ENCODE measurements around the gene CHL1. TPM values are rescaled to one million over a fixed set of nuclear protein-coding genes. Genes with fewer than 3 reads are reported as not detected.

The CHL1 gene
- total RNA-seq, 1 donor from 2014 or later = 9.9 TPM

DNA sequence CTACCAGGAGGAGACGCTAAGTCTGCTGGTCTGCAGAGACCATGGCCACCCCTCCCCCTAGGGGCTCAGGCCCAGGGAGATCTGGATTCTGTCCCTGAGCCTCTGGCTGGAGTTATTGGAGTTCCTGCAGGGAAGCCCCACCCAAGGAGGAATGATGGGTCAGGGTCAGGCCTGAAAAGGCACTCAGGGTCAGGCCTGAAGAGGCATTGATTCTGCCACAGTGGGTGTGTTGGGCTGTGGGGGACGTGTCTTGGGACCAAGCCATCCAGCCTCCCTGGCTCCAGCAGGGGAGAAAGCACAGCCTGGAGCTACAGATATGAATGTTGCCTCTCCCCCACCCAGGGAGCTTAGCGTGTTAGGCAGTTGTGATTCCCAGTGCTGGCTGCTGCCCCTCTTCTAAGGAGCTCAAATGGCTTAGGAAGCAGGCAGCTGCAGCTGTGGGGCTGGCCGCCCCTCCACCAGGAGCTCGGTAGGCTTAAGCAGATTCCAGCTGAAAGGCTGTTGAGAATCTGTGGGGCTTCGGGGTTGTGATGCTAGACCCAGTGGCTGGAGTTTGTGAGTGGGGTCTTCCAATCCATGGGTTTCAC lies 176.7 kb downstream of the CHL1 start:
- H3K9ac ChIP-seq (ENCODE audit: low read depth in 1 of 3, low read length in 3 of 3) = no peak overlapping the region
- H3K4me1 ChIP-seq (ENCODE audit: control insufficient read depth in 3 of 3, insufficient read depth in 3 of 3, low read length in 3 of 3) = peaks cover 0 to 4% (median 0%) of the 10 kb centered on the region in 3 donors
- no peaks in the 10 kb centered on the region for H3K36me3 ChIP-seq (ENCODE audit: control insufficient read depth in 3 of 3, insufficient read depth in 3 of 3, low read length in 3 of 3)
- no peaks in the 10 kb centered on the region for H3K27me3 ChIP-seq (ENCODE audit: control insufficient read depth in 3 of 3, insufficient read depth in 3 of 3, low read length in 3 of 3)
- H3K4me3 ChIP-seq (ENCODE audit: low read length in 3 of 3) = no peak overlapping the region
- no peaks in the 10 kb centered on the region for H3K9me3 ChIP-seq (ENCODE audit: control insufficient read depth in 3 of 3, low read length in 3 of 3)
- no peak overlapping the region for H3K27ac ChIP-seq (ENCODE audit: low read depth, low read length)

DNA sequence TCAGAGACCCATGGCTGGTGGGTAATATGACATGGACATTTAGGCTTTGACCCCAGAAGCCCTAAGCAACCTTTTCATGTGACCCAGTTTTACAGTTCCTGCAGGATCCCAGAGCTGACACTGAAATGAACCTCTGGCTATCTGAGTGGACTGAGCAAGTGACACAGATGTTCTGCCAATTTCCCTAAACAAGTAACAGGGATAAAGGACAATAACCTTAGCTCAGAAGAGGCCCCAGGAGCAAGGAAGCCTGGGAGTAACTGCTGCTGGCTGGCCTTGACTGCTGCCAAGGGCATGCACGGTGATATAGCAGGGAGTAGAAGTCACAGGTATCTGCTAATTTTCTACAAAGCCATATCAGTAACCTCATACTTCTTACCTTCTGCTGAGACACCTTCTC lies 177.9 kb downstream of the CHL1 start:
- Histone ChIP-seq H3K4me1 (ENCODE audit: control insufficient read depth in 3 of 3, insufficient read depth in 3 of 3, low read length in 3 of 3) (peaks cover 0 to 4% (median 0%) of the 10 kb centered on the region in 3 donors), H3K27me3 (ENCODE audit: control insufficient read depth in 3 of 3, insufficient read depth in 3 of 3, low read length in 3 of 3) (no peaks in the 10 kb centered on the region), H3K27ac (ENCODE audit: low read depth, low read length) (no peak overlapping the region), H3K9ac (ENCODE audit: low read depth in 1 of 3, low read length in 3 of 3) (no peak overlapping the region), H3K36me3 (ENCODE audit: control insufficient read depth in 3 of 3, insufficient read depth in 3 of 3, low read length in 3 of 3) (no peaks in the 10 kb centered on the region), H3K9me3 (ENCODE audit: control insufficient read depth in 3 of 3, low read length in 3 of 3) (no peaks in the 10 kb centered on the region), H3K4me3 (ENCODE audit: low read length in 3 of 3) (no peak overlapping the region)

DNA sequence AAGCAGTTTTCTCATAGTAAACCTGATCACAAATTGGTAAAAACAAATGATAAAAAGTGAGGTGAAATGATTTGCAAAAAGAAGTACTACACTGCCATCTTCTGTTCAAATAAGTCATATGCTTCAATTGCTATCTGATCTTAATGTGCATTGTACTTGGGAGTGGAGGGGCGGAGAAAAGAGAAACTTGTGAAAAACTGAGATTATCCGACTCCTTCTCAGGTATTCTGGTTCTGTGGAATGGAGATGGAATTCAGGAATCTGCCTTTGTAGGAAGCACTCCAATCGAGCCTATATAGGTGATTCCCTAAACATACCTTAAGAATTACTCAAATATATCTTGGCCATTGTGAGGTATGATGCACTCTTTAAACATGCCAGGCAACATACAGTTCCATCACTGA lies 180.6 kb downstream of the CHL1 start:
- H3K36me3 ChIP-seq (ENCODE audit: control insufficient read depth in 3 of 3, insufficient read depth in 3 of 3, low read length in 3 of 3) = no peaks in the 10 kb centered on the region
- no peak overlapping the region for H3K27ac ChIP-seq (ENCODE audit: low read depth, low read length)
- peaks cover 0 to 4% (median 0%) of the 10 kb centered on the region in 3 donors for H3K4me1 ChIP-seq (ENCODE audit: control insufficient read depth in 3 of 3, insufficient read depth in 3 of 3, low read length in 3 of 3)
- H3K9me3 ChIP-seq (ENCODE audit: control insufficient read depth in 3 of 3, low read length in 3 of 3) = no peaks in the 10 kb centered on the region
- no peak overlapping the region for H3K4me3 ChIP-seq (ENCODE audit: low read length in 3 of 3)
- no peaks in the 10 kb centered on the region for H3K27me3 ChIP-seq (ENCODE audit: control insufficient read depth in 3 of 3, insufficient read depth in 3 of 3, low read length in 3 of 3)
- no peak overlapping the region for H3K9ac ChIP-seq (ENCODE audit: low read depth in 1 of 3, low read length in 3 of 3)

DNA sequence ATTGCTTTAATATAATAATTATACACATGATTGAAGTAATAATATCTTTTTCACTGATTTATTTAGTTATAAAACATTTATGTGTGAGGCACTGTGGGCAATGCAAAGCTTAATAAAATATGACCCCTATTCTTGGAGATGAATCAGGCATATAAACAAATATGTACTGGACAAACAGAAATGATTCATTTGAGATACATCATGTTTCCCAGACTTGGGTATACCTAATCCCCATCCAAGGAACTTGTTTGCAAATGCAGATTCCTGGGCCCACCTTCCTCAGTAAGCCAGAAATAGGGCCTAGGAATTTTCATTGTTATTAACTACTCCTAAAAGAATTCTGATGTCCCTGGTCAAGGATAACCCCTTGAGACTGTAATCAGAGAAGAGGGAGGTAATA lies 184.2 kb downstream of the CHL1 start:
- Histone ChIP-seq H3K36me3 (ENCODE audit: control insufficient read depth in 3 of 3, insufficient read depth in 3 of 3, low read length in 3 of 3) (no peaks in the 10 kb centered on the region), H3K9me3 (ENCODE audit: control insufficient read depth in 3 of 3, low read length in 3 of 3) (no peaks in the 10 kb centered on the region), H3K27ac (ENCODE audit: low read depth, low read length) (no peak overlapping the region), H3K9ac (ENCODE audit: low read depth in 1 of 3, low read length in 3 of 3) (no peak overlapping the region), H3K4me1 (ENCODE audit: control insufficient read depth in 3 of 3, insufficient read depth in 3 of 3, low read length in 3 of 3) (no peaks in the 10 kb centered on the region), H3K27me3 (ENCODE audit: control insufficient read depth in 3 of 3, insufficient read depth in 3 of 3, low read length in 3 of 3) (no peaks in the 10 kb centered on the region), H3K4me3 (ENCODE audit: low read length in 3 of 3) (no peak overlapping the region)

DNA sequence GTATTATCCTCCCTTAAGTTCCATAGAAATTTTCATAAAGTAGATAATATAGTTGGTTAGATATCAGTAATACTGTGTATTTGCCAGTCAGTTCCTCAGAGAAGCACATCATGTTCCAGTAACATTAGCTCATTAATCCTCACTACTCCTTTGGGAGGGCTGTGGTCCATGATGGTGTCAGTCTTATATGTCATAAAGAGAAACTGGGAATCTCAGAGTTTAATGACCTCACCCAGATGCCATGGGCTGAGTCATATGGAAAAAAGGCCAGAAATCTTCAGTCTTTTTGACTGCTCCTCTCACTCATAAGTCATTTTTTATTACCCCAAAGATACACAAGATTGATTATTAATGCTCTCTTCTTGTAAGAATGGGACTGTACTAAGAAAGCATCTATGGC lies 188.6 kb downstream of the CHL1 start:
- H3K4me1 ChIP-seq (ENCODE audit: control insufficient read depth in 3 of 3, insufficient read depth in 3 of 3, low read length in 3 of 3) = no peaks in the 10 kb centered on the region
- no peak overlapping the region for H3K27ac ChIP-seq (ENCODE audit: low read depth, low read length)
- no peaks in the 10 kb centered on the region for H3K9me3 ChIP-seq (ENCODE audit: control insufficient read depth in 3 of 3, low read length in 3 of 3)
- H3K4me3 ChIP-seq (ENCODE audit: low read length in 3 of 3) = no peak overlapping the region
- H3K9ac ChIP-seq (ENCODE audit: low read depth in 1 of 3, low read length in 3 of 3) = no peak overlapping the region
- no peaks in the 10 kb centered on the region for H3K36me3 ChIP-seq (ENCODE audit: control insufficient read depth in 3 of 3, insufficient read depth in 3 of 3, low read length in 3 of 3)
- H3K27me3 ChIP-seq (ENCODE audit: control insufficient read depth in 3 of 3, insufficient read depth in 3 of 3, low read length in 3 of 3) = no peaks in the 10 kb centered on the region

DNA sequence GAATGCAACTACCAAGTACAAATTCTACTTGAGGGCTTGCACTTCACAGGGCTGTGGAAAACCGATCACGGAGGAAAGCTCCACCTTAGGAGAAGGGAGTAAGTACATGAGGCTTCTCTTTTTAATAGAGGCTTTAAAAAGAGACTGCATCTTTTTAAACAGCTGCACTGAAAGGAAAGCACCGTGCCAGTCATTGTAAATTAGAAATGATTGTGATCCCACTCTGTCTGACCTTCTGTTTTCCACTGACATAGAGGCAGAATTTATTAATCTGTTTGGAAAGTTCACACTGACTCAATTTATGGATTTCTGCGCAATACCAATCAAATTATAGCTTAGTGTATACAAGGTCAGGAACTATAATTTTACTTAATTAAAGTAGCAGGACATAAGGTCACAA lies 198.2 kb downstream of the CHL1 start:
- Histone ChIP-seq H3K36me3 (ENCODE audit: control insufficient read depth in 3 of 3, insufficient read depth in 3 of 3, low read length in 3 of 3) (no peaks in the 10 kb centered on the region), H3K9me3 (ENCODE audit: control insufficient read depth in 3 of 3, low read length in 3 of 3) (no peaks in the 10 kb centered on the region), H3K27ac (ENCODE audit: low read depth, low read length) (no peak overlapping the region), H3K9ac (ENCODE audit: low read depth in 1 of 3, low read length in 3 of 3) (no peak overlapping the region), H3K4me1 (ENCODE audit: control insufficient read depth in 3 of 3, insufficient read depth in 3 of 3, low read length in 3 of 3) (no peaks in the 10 kb centered on the region), H3K27me3 (ENCODE audit: control insufficient read depth in 3 of 3, insufficient read depth in 3 of 3, low read length in 3 of 3) (no peaks in the 10 kb centered on the region), H3K4me3 (ENCODE audit: low read length in 3 of 3) (no peak overlapping the region)

DNA sequence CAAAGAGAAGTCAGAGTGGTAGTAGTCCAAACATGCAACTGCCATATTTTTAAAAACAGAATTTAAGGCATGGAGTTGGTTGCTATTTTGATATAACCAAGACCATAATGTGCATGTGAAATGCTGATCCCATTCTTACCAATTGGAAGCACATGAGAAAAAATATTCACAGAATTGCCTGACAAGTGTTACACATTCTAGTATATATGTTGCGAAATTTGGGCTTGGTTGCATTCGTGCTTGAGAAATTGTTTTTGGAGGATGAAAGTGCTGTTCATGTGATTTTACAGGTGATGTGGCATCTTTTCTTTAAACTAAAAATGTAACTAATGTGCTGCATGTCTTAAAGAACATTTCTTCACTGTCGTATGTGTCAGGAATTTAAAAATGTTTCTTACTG lies 199.7 kb downstream of the CHL1 start:
- H3K36me3 ChIP-seq (ENCODE audit: control insufficient read depth in 3 of 3, insufficient read depth in 3 of 3, low read length in 3 of 3) = no peaks in the 10 kb centered on the region
- no peaks in the 10 kb centered on the region for H3K9me3 ChIP-seq (ENCODE audit: control insufficient read depth in 3 of 3, low read length in 3 of 3)
- no peak overlapping the region for H3K4me3 ChIP-seq (ENCODE audit: low read length in 3 of 3)
- no peaks in the 10 kb centered on the region for H3K27me3 ChIP-seq (ENCODE audit: control insufficient read depth in 3 of 3, insufficient read depth in 3 of 3, low read length in 3 of 3)
- H3K4me1 ChIP-seq (ENCODE audit: control insufficient read depth in 3 of 3, insufficient read depth in 3 of 3, low read length in 3 of 3) = no peaks in the 10 kb centered on the region
- no peak overlapping the region for H3K9ac ChIP-seq (ENCODE audit: low read depth in 1 of 3, low read length in 3 of 3)
- no peak overlapping the region for H3K27ac ChIP-seq (ENCODE audit: low read depth, low read length)

DNA sequence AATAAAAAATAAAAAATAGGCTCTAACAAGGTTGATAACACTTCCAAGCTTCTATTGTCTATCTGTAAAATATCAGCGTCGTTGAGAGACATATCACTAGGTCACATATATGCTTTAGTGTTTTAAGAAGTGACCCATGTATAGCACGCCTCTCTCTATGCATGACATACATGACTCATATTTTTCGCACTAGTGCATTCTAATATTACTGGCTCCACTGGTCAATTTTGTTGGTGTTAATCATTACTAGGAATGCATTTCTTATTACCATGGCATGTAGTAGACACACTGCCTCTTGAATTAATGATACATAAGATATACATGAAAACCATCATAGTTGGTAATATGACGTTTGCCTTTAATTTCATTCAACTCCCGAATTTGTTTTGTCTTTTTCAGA lies 203.1 kb downstream of the CHL1 start:
- Histone ChIP-seq H3K9me3 (ENCODE audit: control insufficient read depth in 3 of 3, low read length in 3 of 3) (no peaks in the 10 kb centered on the region), H3K4me3 (ENCODE audit: low read length in 3 of 3) (no peak overlapping the region), H3K4me1 (ENCODE audit: control insufficient read depth in 3 of 3, insufficient read depth in 3 of 3, low read length in 3 of 3) (no peaks in the 10 kb centered on the region), H3K36me3 (ENCODE audit: control insufficient read depth in 3 of 3, insufficient read depth in 3 of 3, low read length in 3 of 3) (no peaks in the 10 kb centered on the region), H3K27ac (ENCODE audit: low read depth, low read length) (no peak overlapping the region), H3K27me3 (ENCODE audit: control insufficient read depth in 3 of 3, insufficient read depth in 3 of 3, low read length in 3 of 3) (no peaks in the 10 kb centered on the region), H3K9ac (ENCODE audit: low read depth in 1 of 3, low read length in 3 of 3) (no peak overlapping the region)

DNA sequence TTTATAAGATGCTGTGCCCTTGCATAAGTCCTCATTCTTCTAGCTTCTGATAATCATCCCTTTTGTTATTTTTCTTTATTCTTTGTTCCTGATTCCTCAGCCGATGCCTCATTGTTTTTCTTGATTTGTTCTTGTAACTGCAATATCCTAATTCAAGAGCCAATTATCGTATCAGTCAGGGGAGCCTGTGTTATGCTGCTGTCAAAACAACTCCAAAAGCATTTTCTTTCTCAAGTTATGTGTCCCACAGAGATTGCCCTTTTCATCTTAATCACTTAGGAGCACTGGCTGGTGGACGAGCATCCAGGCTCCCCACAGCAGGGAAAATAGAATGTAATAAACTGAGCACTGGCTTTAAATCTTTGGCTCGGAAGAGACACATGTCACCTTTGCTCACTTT lies 207.3 kb downstream of the CHL1 start:
- Histone ChIP-seq H3K4me3 (ENCODE audit: low read length in 3 of 3) (no peak overlapping the region), H3K4me1 (ENCODE audit: control insufficient read depth in 3 of 3, insufficient read depth in 3 of 3, low read length in 3 of 3) (no peaks in the 10 kb centered on the region), H3K9ac (ENCODE audit: low read depth in 1 of 3, low read length in 3 of 3) (no peak overlapping the region), H3K36me3 (ENCODE audit: control insufficient read depth in 3 of 3, insufficient read depth in 3 of 3, low read length in 3 of 3) (no peaks in the 10 kb centered on the region), H3K27ac (ENCODE audit: low read depth, low read length) (no peak overlapping the region), H3K27me3 (ENCODE audit: control insufficient read depth in 3 of 3, insufficient read depth in 3 of 3, low read length in 3 of 3) (no peaks in the 10 kb centered on the region), H3K9me3 (ENCODE audit: control insufficient read depth in 3 of 3, low read length in 3 of 3) (no peaks in the 10 kb centered on the region)

DNA sequence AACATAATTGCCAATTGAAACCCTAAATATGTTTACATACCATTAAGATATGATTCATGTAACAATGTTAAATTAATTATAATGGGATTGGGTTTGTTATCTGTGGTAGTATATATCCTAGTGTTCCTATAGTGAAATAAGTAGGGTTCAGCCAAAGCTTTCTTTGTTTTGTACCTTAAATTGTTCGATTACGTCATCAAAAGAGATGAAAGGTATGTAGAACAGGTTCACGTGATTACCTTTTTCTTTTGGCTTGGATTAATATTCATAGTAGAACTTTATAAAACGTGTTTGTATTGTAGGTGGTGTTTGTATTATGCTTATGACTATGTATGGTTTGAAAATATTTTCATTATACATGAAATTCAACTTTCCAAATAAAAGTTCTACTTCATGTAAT lies 212.4 kb downstream of the CHL1 start:
- H3K4me3 ChIP-seq (ENCODE audit: low read length in 3 of 3) = no peak overlapping the region
- peaks cover 0 to 4% (median 0%) of the 10 kb centered on the region in 3 donors for H3K27me3 ChIP-seq (ENCODE audit: control insufficient read depth in 3 of 3, insufficient read depth in 3 of 3, low read length in 3 of 3)
- no peak overlapping the region for H3K9ac ChIP-seq (ENCODE audit: low read depth in 1 of 3, low read length in 3 of 3)
- H3K36me3 ChIP-seq (ENCODE audit: control insufficient read depth in 3 of 3, insufficient read depth in 3 of 3, low read length in 3 of 3) = no peaks in the 10 kb centered on the region
- H3K4me1 ChIP-seq (ENCODE audit: control insufficient read depth in 3 of 3, insufficient read depth in 3 of 3, low read length in 3 of 3) = no peaks in the 10 kb centered on the region
- H3K9me3 ChIP-seq (ENCODE audit: control insufficient read depth in 3 of 3, low read length in 3 of 3) = no peaks in the 10 kb centered on the region
- H3K27ac ChIP-seq (ENCODE audit: low read depth, low read length) = no peak overlapping the region

DNA sequence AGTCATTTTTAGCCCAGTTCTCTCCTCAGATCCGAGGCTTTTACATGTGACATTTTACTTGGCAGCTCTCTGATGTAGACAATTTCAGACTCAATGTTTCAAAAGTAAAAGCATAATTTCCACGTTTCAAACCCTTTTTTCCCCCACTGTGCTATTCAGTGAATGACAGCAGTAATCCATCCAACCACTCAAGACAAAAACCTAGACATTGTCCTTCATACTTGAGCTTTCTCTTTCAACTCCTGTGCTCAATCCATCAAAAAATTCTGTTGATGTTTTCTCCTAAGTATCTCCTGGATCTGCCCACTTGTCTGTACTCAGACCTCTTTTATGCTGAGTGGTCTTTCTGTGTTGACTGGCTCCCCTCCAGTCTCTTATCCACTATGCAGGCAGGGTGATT lies 214.7 kb downstream of the CHL1 start:
- Histone ChIP-seq H3K27me3 (ENCODE audit: control insufficient read depth in 3 of 3, insufficient read depth in 3 of 3, low read length in 3 of 3) (peaks cover 0 to 4% (median 0%) of the 10 kb centered on the region in 3 donors), H3K9ac (ENCODE audit: low read depth in 1 of 3, low read length in 3 of 3) (no peak overlapping the region), H3K4me3 (ENCODE audit: low read length in 3 of 3) (no peak overlapping the region), H3K9me3 (ENCODE audit: control insufficient read depth in 3 of 3, low read length in 3 of 3) (no peaks in the 10 kb centered on the region), H3K4me1 (ENCODE audit: control insufficient read depth in 3 of 3, insufficient read depth in 3 of 3, low read length in 3 of 3) (no peaks in the 10 kb centered on the region), H3K27ac (ENCODE audit: low read depth, low read length) (no peak overlapping the region), H3K36me3 (ENCODE audit: control insufficient read depth in 3 of 3, insufficient read depth in 3 of 3, low read length in 3 of 3) (no peaks in the 10 kb centered on the region)
